ENCODE results near the gene FAM180A. TPM values are rescaled to one million over a fixed set of nuclear protein-coding genes. Genes with fewer than 3 reads are reported as not detected.

Gene FAM180A
- total and polyA plus RNA-seq, 9 of the 15 experiments (the other 6 are each of a cell fraction or from before 2014, with no cell fraction given): not detected

DNA sequence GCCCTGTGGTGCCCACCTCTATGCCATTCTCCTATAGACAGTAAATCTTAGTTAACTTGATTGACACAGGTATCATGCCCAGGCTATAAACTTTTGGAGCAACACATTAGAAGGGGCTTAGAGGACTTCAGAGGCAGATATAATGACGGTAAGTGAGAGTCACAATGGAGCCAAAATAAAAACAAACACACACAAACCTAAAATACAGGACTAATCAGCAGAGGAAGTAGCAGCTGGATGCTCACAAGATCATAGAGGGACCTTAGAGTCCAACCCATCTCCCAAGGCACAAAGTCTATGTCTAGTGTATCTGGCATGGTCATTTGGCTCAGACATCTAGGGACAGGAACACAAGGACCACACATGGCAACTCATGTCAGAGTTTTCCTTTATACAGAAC, 32.9 kb downstream of the FAM180A start (continued):
- TF ChIP-seq ZNF586 (CRISPR knock-in tag; conservative IDR thresholded peaks at IDR 0.05) (no peak), MYC (IDR thresholded peaks at IDR 0.05; ENCODE audit: low read depth, low read length) (no peak), MYC (CRISPR knock-in tag; IDR thresholded peaks at IDR 0.05; ENCODE audit: borderline replicate concordance, low read depth) (no peak)

DNA sequence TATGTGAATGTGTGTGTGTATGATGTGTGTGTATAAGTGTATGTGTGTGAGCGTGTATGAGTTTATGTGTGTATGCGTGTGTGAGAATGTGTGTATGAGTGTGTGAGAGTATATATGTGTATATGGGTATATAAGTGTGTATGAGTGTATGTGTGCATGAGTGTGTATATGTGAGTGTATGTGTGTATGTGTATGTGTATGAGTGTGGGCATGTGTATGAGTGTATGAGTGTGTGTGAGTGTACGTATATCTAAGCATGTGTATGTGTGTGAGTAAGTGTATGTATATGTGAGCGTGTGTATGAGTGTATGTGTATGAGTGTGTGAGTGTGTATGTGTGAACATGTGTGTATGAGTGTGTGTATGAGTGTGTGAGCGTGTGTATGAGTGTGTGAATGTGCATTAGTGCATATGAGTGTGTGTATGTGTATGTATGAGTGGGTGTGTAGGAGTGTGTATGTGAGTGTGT, 33.5 kb downstream of the FAM180A start:
- Histone ChIP-seq H3K9ac (ENCODE audit: insufficient read depth in 1 of 2, low read depth in 2 of 2, low read length in 2 of 2) (no peak overlapping the region), H3K4me2 (ENCODE audit: insufficient read depth, low read length) (no peak overlapping the region), H4K20me1 (replicated peaks; ENCODE audit: control insufficient read depth, insufficient read depth, low read length) (no peaks in the 10 kb centered on the region), H3K9me1 (ENCODE audit: control insufficient read depth, insufficient read depth, low read length) (no peaks in the 10 kb centered on the region), H3K4me3 (no peak overlapping the region), H3K9me3 (replicated peaks; ENCODE audit: control insufficient read depth, insufficient read depth, low read depth, low read length) (no peaks in the 10 kb centered on the region), H3K27ac (ENCODE audit: extremely low read depth, low read depth, low read length) (no peak overlapping the region), H3K36me3 (ENCODE audit: control insufficient read depth, insufficient read depth, low read length) (no peaks in the 10 kb centered on the region), H3K27me3 (ENCODE audit: control insufficient read depth in 2 of 2, insufficient read depth in 2 of 2, low read length in 2 of 2) (peaks cover 25 to 37% of the 10 kb centered on the region in 2 experiments; a peak in 4 of 5 replicates), H2AFZ (ENCODE audit: low read depth, low read length) (no peak overlapping the region), H3K79me2 (ENCODE audit: control insufficient read depth, insufficient read depth, low read length) (no peaks in the 10 kb centered on the region), H3K4me1 (replicated peaks in 1 of 2; ENCODE audit: control insufficient read depth in 2 of 2, insufficient read depth in 2 of 2, low read length in 2 of 2) (peaks cover 2 to 6% of the 10 kb centered on the region in 2 experiments; a peak in 3 of 5 replicates)
- intact Hi-C loops (cut with micrococcal nuclease): no loop called here
- FAIRE-seq (no peak), DNase-seq (ENCODE audit: extremely low read depth in 1 of 4, low spot score in 3 of 4) (no peak), ATAC-seq (no peak)
- ChIA-PET POLR2A (interaction anchor here (0.6 to 1.2 kb wide), 2 partner anchors 7 to 10 kb away, joined by 3 read pairs; no protein-coding TSS in a partner anchor), CTCF (ENCODE audit: low intra/inter-chr PET ratio) (no interaction called here)
- in situ Hi-C loops (cut with MboI): no loop called here
- no TSS peak for BruUV-seq (replicated peaks)
- 19% methylated on average over 5 of the region's 5 CpGs for WGBS (ENCODE audit: insufficient coverage, low coverage, missing lambda C conversion rate)
- TF ChIP-seq PRPF4 (IDR thresholded peaks at IDR 0.05; ENCODE audit: insufficient read depth, low read depth, low read length, poor library complexity, severe bottlenecking): no peak
- TF ChIP-seq, protein P1, sequence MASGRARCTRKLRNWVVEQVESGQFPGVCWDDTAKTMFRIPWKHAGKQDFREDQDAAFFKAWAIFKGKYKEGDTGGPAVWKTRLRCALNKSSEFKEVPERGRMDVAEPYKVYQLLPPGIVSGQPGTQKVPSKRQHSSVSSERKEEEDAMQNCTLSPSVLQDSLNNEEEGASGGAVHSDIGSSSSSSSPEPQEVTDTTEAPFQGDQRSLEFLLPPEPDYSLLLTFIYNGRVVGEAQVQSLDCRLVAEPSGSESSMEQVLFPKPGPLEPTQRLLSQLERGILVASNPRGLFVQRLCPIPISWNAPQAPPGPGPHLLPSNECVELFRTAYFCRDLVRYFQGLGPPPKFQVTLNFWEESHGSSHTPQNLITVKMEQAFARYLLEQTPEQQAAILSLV (tag; IDR thresholded peaks at IDR 0.05): peak; percentile 60; the same call in 1 of the 2 replicates
- TF ChIP-seq, protein P2, sequence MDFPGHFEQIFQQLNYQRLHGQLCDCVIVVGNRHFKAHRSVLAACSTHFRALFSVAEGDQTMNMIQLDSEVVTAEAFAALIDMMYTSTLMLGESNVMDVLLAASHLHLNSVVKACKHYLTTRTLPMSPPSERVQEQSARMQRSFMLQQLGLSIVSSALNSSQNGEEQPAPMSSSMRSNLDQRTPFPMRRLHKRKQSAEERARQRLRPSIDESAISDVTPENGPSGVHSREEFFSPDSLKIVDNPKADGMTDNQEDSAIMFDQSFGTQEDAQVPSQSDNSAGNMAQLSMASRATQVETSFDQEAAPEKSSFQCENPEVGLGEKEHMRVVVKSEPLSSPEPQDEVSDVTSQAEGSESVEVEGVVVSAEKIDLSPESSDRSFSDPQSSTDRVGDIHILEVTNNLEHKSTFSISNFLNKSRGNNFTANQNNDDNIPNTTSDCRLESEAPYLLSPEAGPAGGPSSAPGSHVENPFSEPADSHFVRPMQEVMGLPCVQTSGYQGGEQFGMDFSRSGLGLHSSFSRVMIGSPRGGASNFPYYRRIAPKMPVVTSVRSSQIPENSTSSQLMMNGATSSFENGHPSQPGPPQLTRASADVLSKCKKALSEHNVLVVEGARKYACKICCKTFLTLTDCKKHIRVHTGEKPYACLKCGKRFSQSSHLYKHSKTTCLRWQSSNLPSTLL (IDR thresholded peaks at IDR 0.05): 0 out of 2 replicates have a peak, but pooled peaks have one; percentile 19
- no peak for TF ChIP-seq ZC3H11A (IDR thresholded peaks at IDR 0.05; ENCODE audit: low read depth, low read length)
- TF ChIP-seq, protein P3, sequence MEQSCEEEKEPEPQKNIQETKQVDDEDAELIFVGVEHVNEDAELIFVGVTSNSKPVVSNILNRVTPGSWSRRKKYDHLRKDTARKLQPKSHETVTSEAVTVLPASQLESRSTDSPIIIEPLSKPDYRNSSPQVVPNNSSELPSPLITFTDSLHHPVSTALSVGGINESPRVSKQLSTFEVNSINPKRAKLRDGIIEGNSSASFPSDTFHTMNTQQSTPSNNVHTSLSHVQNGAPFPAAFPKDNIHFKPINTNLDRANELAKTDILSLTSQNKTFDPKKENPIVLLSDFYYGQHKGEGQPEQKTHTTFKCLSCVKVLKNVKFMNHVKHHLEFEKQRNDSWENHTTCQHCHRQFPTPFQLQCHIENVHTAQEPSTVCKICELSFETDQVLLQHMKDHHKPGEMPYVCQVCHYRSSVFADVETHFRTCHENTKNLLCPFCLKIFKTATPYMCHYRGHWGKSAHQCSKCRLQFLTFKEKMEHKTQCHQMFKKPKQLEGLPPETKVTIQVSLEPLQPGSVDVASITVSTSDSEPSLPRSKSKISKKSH (CRISPR knock-in tag; IDR thresholded peaks at IDR 0.05): no peak
- TF ChIP-seq, protein P4, sequence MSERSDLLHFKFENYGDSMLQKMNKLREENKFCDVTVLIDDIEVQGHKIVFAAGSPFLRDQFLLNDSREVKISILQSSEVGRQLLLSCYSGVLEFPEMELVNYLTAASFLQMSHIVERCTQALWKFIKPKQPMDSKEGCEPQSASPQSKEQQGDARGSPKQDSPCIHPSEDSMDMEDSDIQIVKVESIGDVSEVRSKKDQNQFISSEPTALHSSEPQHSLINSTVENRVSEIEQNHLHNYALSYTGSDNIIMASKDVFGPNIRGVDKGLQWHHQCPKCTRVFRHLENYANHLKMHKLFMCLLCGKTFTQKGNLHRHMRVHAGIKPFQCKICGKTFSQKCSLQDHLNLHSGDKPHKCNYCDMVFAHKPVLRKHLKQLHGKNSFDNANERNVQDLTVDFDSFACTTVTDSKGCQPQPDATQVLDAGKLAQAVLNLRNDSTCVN (CRISPR knock-in tag; IDR thresholded peaks at IDR 0.05): peak; percentile 58; the same call in 1 of the 2 replicates
- TF ChIP-seq, protein P5, sequence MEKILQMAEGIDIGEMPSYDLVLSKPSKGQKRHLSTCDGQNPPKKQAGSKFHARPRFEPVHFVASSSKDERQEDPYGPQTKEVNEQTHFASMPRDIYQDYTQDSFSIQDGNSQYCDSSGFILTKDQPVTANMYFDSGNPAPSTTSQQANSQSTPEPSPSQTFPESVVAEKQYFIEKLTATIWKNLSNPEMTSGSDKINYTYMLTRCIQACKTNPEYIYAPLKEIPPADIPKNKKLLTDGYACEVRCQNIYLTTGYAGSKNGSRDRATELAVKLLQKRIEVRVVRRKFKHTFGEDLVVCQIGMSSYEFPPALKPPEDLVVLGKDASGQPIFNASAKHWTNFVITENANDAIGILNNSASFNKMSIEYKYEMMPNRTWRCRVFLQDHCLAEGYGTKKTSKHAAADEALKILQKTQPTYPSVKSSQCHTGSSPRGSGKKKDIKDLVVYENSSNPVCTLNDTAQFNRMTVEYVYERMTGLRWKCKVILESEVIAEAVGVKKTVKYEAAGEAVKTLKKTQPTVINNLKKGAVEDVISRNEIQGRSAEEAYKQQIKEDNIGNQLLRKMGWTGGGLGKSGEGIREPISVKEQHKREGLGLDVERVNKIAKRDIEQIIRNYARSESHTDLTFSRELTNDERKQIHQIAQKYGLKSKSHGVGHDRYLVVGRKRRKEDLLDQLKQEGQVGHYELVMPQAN (IDR thresholded peaks at IDR 0.05; ENCODE audit: borderline replicate concordance): peak; percentile 61; the same call in 1 of the 2 replicates
- TF ChIP-seq PHB2 (IDR thresholded peaks at IDR 0.05; ENCODE audit: low read depth): peak; percentile 34; the same call in 1 of the 2 replicates

Measured in K562 (cell line).